ENCODE measurements around the gene MYO1H.

- TF ChIP-seq CTCF (conservative IDR thresholded peaks at IDR 0.05; ENCODE audit: low read depth in 2 of 2): no peak
- TF ChIP-seq ZNF462 (CRISPR knock-in tag; IDR thresholded peaks at IDR 0.05): no peak
- no peak for TF ChIP-seq REST (IDR thresholded peaks at IDR 0.05; ENCODE audit: unreplicated experiment)
- TF ChIP-seq EZH2 (IDR thresholded peaks at IDR 0.05; ENCODE audit: low read depth, unreplicated experiment): no peak
- no peak for TF ChIP-seq POLR2AphosphoS5 (IDR thresholded peaks at IDR 0.05; ENCODE audit: low read depth)
- no peak for TF ChIP-seq EZH2phosphoT487 (IDR thresholded peaks at IDR 0.05; ENCODE audit: unreplicated experiment)
- no peak for TF ChIP-seq CREB1 (CRISPR knock-in tag; IDR thresholded peaks at IDR 0.05; ENCODE audit: low read depth)
- TF ChIP-seq JUNB (IDR thresholded peaks at IDR 0.05; ENCODE audit: unreplicated experiment): no peak
These were observed 135.2 kb downstream of the MYO1H start for GRCh38 chr12:109482894-109483293.

All from GM23338 (cell line).